Left cardiac atrium (tissue), 4 donors: ENCODE measurements around the gene ARL5C. TPM values are rescaled to one million over a fixed set of nuclear protein-coding genes. Genes with fewer than 3 reads are reported as not detected.
"Not testable (repeated sequence)": the region's sequence is repeated elsewhere in the genome, so short reads cannot be mapped to it uniquely, and the experiment has no call there.

Experiments
- ATAC-seq, 2 donors: fragments of 200-7000 bp; cut with Tn5 transposase; one replicate each; pipeline ENCODE4 v1.9.1; 2020; ENCODE audit warnings: mild to moderate bottlenecking in 2 of 2, moderate library complexity in 2 of 2
- DNase-seq: peaks from one replicate; pipeline ENCODE4 v3.0.0-alpha.2; 2020
- intact Hi-C, 2 donors: fragments of 100-400 bp; cut with DNase I; formaldehyde crosslinking; loops; one replicate each; pipeline versions ENCODE4 v1.14.1 to v1.15.1; 2022 to 2023
- total RNA-seq, 2 donors: library from RNA; stranded (reverse); fragmentation: NEBNext Ultra II Directional; extraction: Animal tissue kit (Norgen Biotek cat#: 25700); gene quantifications; one replicate each; pipeline ENCODE4 v1.2.1, GENCODE V29; 2021
- donor health status: DM: no; HTN: yes; CAD: no.
- donor health status: DM: no; HTN: yes; CAD: no; lungs with severe emphysema.
- donor health status: DM: yes; HTN: yes; CAD: no.
- donor health status: Dilated cardiomyopathy.

ARL5C gene
- total RNA-seq, 2 donors from 2014 or later = not detected

GRCh38 chr17:39150104-39150634 is 15.8 kb downstream of the ARL5C start:
- ATAC-seq = no peak
- DNase-seq = no peak
- intact Hi-C loops = loop anchor here (5.0 to 10.0 kb wide), 4 partner anchors 83 to 398 kb away; partner anchors contain the start of gene PSMB3 (in 1 of the 2)

GRCh38 chr17:39147221-39148185 is 18.5 kb downstream of the ARL5C start:
- DNase-seq (no peak), ATAC-seq (no peak)
- intact Hi-C loops = loop anchor here in 1 of 2 donors (10.0 kb wide), 2 partner anchors 73 to 283 kb away; no protein-coding TSS in a partner anchor

GRCh38 chr17:39146273-39146672 is 19.7 kb downstream of the ARL5C start:
- ATAC-seq (no peak), DNase-seq (no peak)
- intact Hi-C loops = loop anchor here in 1 of 2 donors (10.0 kb wide), 2 partner anchors 71 to 281 kb away; no protein-coding TSS in a partner anchor

GRCh38 chr17:39145143-39145542 is 20.8 kb downstream of the ARL5C start:
- intact Hi-C loops = loop anchor here in 1 of 2 donors (10.0 kb wide), 2 partner anchors 70 to 280 kb away; no protein-coding TSS in a partner anchor
- DNase-seq (no peak), ATAC-seq (no peak)

- DNase-seq (peak; percentile 90), ATAC-seq (peak; percentile 84)
- intact Hi-C loops = loop anchor here in 1 of 2 donors (10.0 kb wide), 2 partner anchors 70 to 280 kb away; no protein-coding TSS in a partner anchor
These were observed 21.5 kb downstream of the ARL5C start for GRCh38 chr17:39144416-39144840.

GRCh38 chr17:39143552-39144093 is 22.3 kb downstream of the ARL5C start:
- peak; percentile 70 to 79 for ATAC-seq
- DNase-seq = peak; percentile 73
- intact Hi-C loops = loop anchor here in 1 of 2 donors (10.0 kb wide), 2 partner anchors 69 to 279 kb away; no protein-coding TSS in a partner anchor

GRCh38 chr17:39141915-39142664 is 23.9 kb downstream of the ARL5C start:
- no peak for DNase-seq
- no peak for ATAC-seq
- intact Hi-C loops = loop anchor here in 1 of 2 donors (10.0 kb wide), 2 partner anchors 67 to 277 kb away; no protein-coding TSS in a partner anchor

GRCh38 chr17:39141294-39141693 is 24.7 kb downstream of the ARL5C start:
- DNase-seq = no peak
- ATAC-seq = no peak
- intact Hi-C loops = loop anchor here in 1 of 2 donors (10.0 kb wide), 2 partner anchors 66 to 276 kb away; no protein-coding TSS in a partner anchor

GRCh38 chr17:39139561-39139960 is 26.4 kb downstream of the ARL5C start:
- DNase-seq = no peak
- intact Hi-C loops = loop anchor here in 1 of 2 donors (10.0 kb wide), 1 partner anchor 55 kb away; no protein-coding TSS in a partner anchor
- no peak for ATAC-seq

- intact Hi-C loops = loop anchor here in 1 of 2 donors (10.0 kb wide), 1 partner anchor 54 kb away; no protein-coding TSS in a partner anchor
- DNase-seq (no peak), ATAC-seq (peak in 1 of 2 donors; percentile 5)
These were observed 26.8 kb downstream of the ARL5C start for GRCh38 chr17:39139161-39139511.

GRCh38 chr17:39138431-39139160 is 27.4 kb downstream of the ARL5C start:
- intact Hi-C loops = loop anchor here in 1 of 2 donors (10.0 kb wide), 1 partner anchor 54 kb away; no protein-coding TSS in a partner anchor
- ATAC-seq = peak in 1 of 2 donors; percentile 37
- no peak for DNase-seq

GRCh38 chr17:39134878-39135277 is 31.1 kb downstream of the ARL5C start:
- intact Hi-C loops = loop anchor here in 1 of 2 donors (10.0 kb wide), 1 partner anchor 50 kb away; no protein-coding TSS in a partner anchor
- DNase-seq (no peak), ATAC-seq (no peak)

GRCh38 chr17:39132192-39132610 is 33.8 kb downstream of the ARL5C start:
- intact Hi-C loops = loop anchor here in 1 of 2 donors (10.0 kb wide), 1 partner anchor 47 kb away; no protein-coding TSS in a partner anchor
- ATAC-seq = peak; percentile 78 to 82
- DNase-seq = peak; percentile 48

- DNase-seq = no peak
- peak in 1 of 2 donors; percentile 27 for ATAC-seq
- intact Hi-C loops = loop anchor here in 1 of 2 donors (10.0 kb wide), 1 partner anchor 47 kb away; no protein-coding TSS in a partner anchor
These were observed 34.3 kb downstream of the ARL5C start for GRCh38 chr17:39131616-39132015.

- intact Hi-C loops = loop anchor here in 1 of 2 donors (10.0 kb wide), 1 partner anchor 45 kb away; no protein-coding TSS in a partner anchor
- DNase-seq = no peak
- no peak for ATAC-seq
These were observed 35.8 kb downstream of the ARL5C start for GRCh38 chr17:39130205-39130604.

GRCh38 chr17:39129544-39129943 is 36.4 kb downstream of the ARL5C start:
- intact Hi-C loops, DNase-seq: not testable (repeated sequence)

GRCh38 chr17:39126436-39126835 is 39.5 kb downstream of the ARL5C start:
- DNase-seq = no peak
- no peak for ATAC-seq
- intact Hi-C loops = no loop called here

More at GRCh38 chr17:39129544-39129943, 36.4 kb downstream of the ARL5C start:
- ATAC-seq = not testable (repeated sequence)
